H1 (cell line): ENCODE measurements around the gene SCARB2. TPM values are rescaled to one million over a fixed set of nuclear protein-coding genes. Genes with fewer than 3 reads are reported as not detected.

ENCODE experiments used
- CTCF ChIA-PET: fragments of 300-600 bp; sonication (Branson Sonifier 250); formaldehyde crosslinking; loops from one replicate; lab custom pipeline; 2021; ENCODE audit not compliant: partially characterized antibody; lab: Charles Lee
- POLR2A ChIA-PET: fragments of 300-600 bp; sonication (Branson Sonifier 250); formaldehyde crosslinking; loops from one replicate; lab custom pipeline; 2021; ENCODE audit warnings: inconsistent platforms; ENCODE audit not compliant: partially characterized antibody; lab: Charles Lee
- DNase-seq, 2 experiments: peaks; one replicate each; pipeline versions ENCODE4 v3.0.0 to v3.0.0-alpha.2; 2010 to 2022; ENCODE audit warnings: low spot score in 2 of 2, low read depth in 1 of 2, mixed read lengths in 1 of 2
- FAIRE-seq: peaks from 2 replicates; lab custom pipeline; 2011; peaks lifted over from hg19 to GRCh38; lab: Jason Lieb, UNC
- H2AFZ ChIP-seq: 2 replicates; pipeline ENCODE4 v1.8.1; 2012; ENCODE audit warnings: low read length, inconsistent platforms
- H2AK5ac ChIP-seq: 2 replicates; pipeline ENCODE4 v1.6.1; 2013; ENCODE audit warnings: low read depth, low read length
- H2BK120ac ChIP-seq: replicated peaks from 2 replicates; pipeline ENCODE3; 2013; ENCODE audit warnings: low read depth, low read length, inconsistent platforms
- H2BK12ac ChIP-seq: 2 replicates; pipeline ENCODE4 v1.6.1; 2013; ENCODE audit warnings: low read depth, low read length
- H2BK15ac ChIP-seq: 2 replicates; pipeline ENCODE4 v1.6.1; 2013; ENCODE audit warnings: low read length
- H2BK20ac ChIP-seq: 2 replicates; pipeline ENCODE4 v1.6.1; 2013; ENCODE audit warnings: low read length
- H2BK5ac ChIP-seq: 2 replicates; pipeline ENCODE4 v1.6.1; 2013; ENCODE audit warnings: low read depth, low read length
- H3K14ac ChIP-seq: 2 replicates; pipeline ENCODE4 v1.6.1; 2013; ENCODE audit warnings: inconsistent platforms; ENCODE audit not compliant: insufficient read length
- H3K18ac ChIP-seq: 2 replicates; pipeline ENCODE4 v1.6.1; 2013; ENCODE audit warnings: low read length; ENCODE audit errors: extremely low read depth
- H3K23ac ChIP-seq: 2 replicates; pipeline ENCODE4 v1.6.1; 2013; ENCODE audit warnings: inconsistent platforms; ENCODE audit not compliant: insufficient read length
- H3K23me2 ChIP-seq: 2 replicates; pipeline ENCODE4 v1.6.1; 2013; ENCODE audit warnings: low read depth, low read length
- H3K27ac ChIP-seq: 2 replicates; pipeline ENCODE4 v1.6.1; 2011; ENCODE audit warnings: low read depth, low read length, inconsistent platforms
- H3K27me3 ChIP-seq, 4 experiments: replicated peaks in 1 of 4; 1 replicate in 1 of 4; 2 replicates in 3 of 4; pipeline versions ENCODE4 v1.6.1 to v1.8.1; 2011 to 2013; ENCODE audit warnings: low read length in 3 of 4, mild to moderate bottlenecking in 3 of 4, inconsistent platforms in 2 of 4, mixed read lengths in 2 of 4, moderate library complexity in 1 of 4; ENCODE audit not compliant: control insufficient read depth in 3 of 4, insufficient read depth in 3 of 4; ENCODE audit errors: extremely low read depth in 1 of 4
- H3K36me3 ChIP-seq, 4 experiments: 2 replicates each; pipeline versions ENCODE4 v1.6.1 to v1.8.1; 2011 to 2013; ENCODE audit warnings: mild to moderate bottlenecking in 4 of 4, low read length in 3 of 4, moderate library complexity in 2 of 4, control low read depth in 1 of 4, inconsistent platforms in 1 of 4; ENCODE audit not compliant: insufficient read depth in 4 of 4, control insufficient read depth in 2 of 4
- H3K4ac ChIP-seq: replicated peaks from 2 replicates; pipeline ENCODE3; 2013; ENCODE audit warnings: low read length, low read depth, mixed read lengths, inconsistent platforms; ENCODE audit not compliant: insufficient read length
- H3K4me1 ChIP-seq, 4 experiments: replicated peaks in 1 of 4; 1 replicate in 1 of 4; 2 replicates in 3 of 4; pipeline versions ENCODE4 v1.6.1 to v1.8.1; 2011 to 2013; ENCODE audit warnings: low read length in 3 of 4, inconsistent platforms in 2 of 4, mixed read lengths in 1 of 4; ENCODE audit not compliant: insufficient read depth in 4 of 4, control insufficient read depth in 3 of 4
- H3K4me2 ChIP-seq, 2 experiments: 2 replicates each; pipeline versions ENCODE4 v1.6.1 to v1.8.1; 2011 to 2013; ENCODE audit warnings: low read depth in 2 of 2, low read length in 2 of 2, control low read depth in 1 of 2, inconsistent platforms in 1 of 2, mild to moderate bottlenecking in 1 of 2; ENCODE audit not compliant: insufficient read depth in 1 of 2
- H3K4me3 ChIP-seq, 4 experiments: fragments of 200-600, 300-600 bp in 1 of 4; sonication (generic), shearing (Covaris generic), sonication (Bioruptor Twin) in 1 of 4; 2 replicates each; pipeline versions ENCODE4 v1.5.1 to v1.8.1; 2011 to 2016; ENCODE audit warnings: low read length in 4 of 4, low read depth in 3 of 4, control low read depth in 2 of 4, inconsistent platforms in 2 of 4, mild to moderate bottlenecking in 2 of 4, mixed read lengths in 1 of 4, moderate library complexity in 1 of 4; ENCODE audit not compliant: insufficient read depth in 2 of 4; ENCODE audit errors: extremely low read depth in 1 of 4
- H3K56ac ChIP-seq: replicated peaks from 2 replicates; pipeline ENCODE3; 2013; ENCODE audit warnings: low read depth, mild to moderate bottlenecking, mixed read lengths, low read length, inconsistent platforms; ENCODE audit not compliant: insufficient read length
- H3K79me1 ChIP-seq: 2 replicates; pipeline ENCODE4 v1.6.1; 2013; ENCODE audit warnings: low read depth, low read length, control low read depth
- H3K79me2 ChIP-seq, 2 experiments: 2 replicates each; pipeline versions ENCODE4 v1.6.1 to v1.8.1; 2012 to 2013; ENCODE audit warnings: low read length in 2 of 2, mild to moderate bottlenecking in 2 of 2, inconsistent platforms in 1 of 2; ENCODE audit not compliant: insufficient read depth in 2 of 2, control insufficient read depth in 1 of 2
- H3K9ac ChIP-seq, 4 experiments: replicated peaks in 1 of 4; 1 replicate in 1 of 4; 2 replicates in 3 of 4; pipeline versions ENCODE4 v1.6.1 to v1.8.1; 2011 to 2013; ENCODE audit warnings: low read depth in 3 of 4, low read length in 3 of 4, control low read depth in 2 of 4, mild to moderate bottlenecking in 2 of 4, moderate library complexity in 2 of 4, inconsistent platforms in 1 of 4; ENCODE audit errors: extremely low read depth in 1 of 4
- H3K9me3 ChIP-seq, 2 experiments: 2 replicates each; pipeline versions ENCODE4 v1.6.1 to v1.8.1; 2012 to 2013; ENCODE audit warnings: mild to moderate bottlenecking in 2 of 2, moderate library complexity in 2 of 2, control low read depth in 1 of 2, inconsistent platforms in 1 of 2, low read depth in 1 of 2, low read length in 1 of 2, mixed read lengths in 1 of 2; ENCODE audit not compliant: insufficient read depth in 2 of 2
- H4K20me1 ChIP-seq, 2 experiments: replicated peaks in 1 of 2; 2 replicates each; pipeline versions ENCODE3 to v1.8.1; 2011 to 2013; ENCODE audit warnings: inconsistent platforms in 2 of 2, low read length in 2 of 2, mild to moderate bottlenecking in 1 of 2; ENCODE audit not compliant: insufficient read depth in 2 of 2, control insufficient read depth in 1 of 2
- H4K5ac ChIP-seq: 2 replicates; pipeline ENCODE4 v1.6.1; 2013; ENCODE audit warnings: low read length, low read depth, mixed read lengths, inconsistent platforms; ENCODE audit not compliant: insufficient read length
- H4K8ac ChIP-seq: 2 replicates; pipeline ENCODE4 v1.8.0; 2013; ENCODE audit warnings: mild to moderate bottlenecking, moderate library complexity, low read length, inconsistent platforms; ENCODE audit not compliant: insufficient read depth; ENCODE audit errors: extremely low read depth
- H4K91ac ChIP-seq: replicated peaks from 2 replicates; pipeline ENCODE3; 2013; ENCODE audit warnings: low read length, mixed read lengths, inconsistent platforms; ENCODE audit not compliant: insufficient read length
- CBX5 ChIP-seq: fragments of 300-800, 300-1000 bp; sonication (generic); IDR thresholded peaks from 2 replicates; pipeline ENCODE4 v1.7.1; 2016; ENCODE audit warnings: antibody characterized with exemption, low read length, low read depth
- RXRA ChIP-seq: IDR thresholded peaks from 2 replicates; pipeline ENCODE4 v1.6.1; 2011; ENCODE audit warnings: low read depth, mild to moderate bottlenecking, low read length, moderate library complexity; ENCODE audit not compliant: insufficient read depth
- SP4 ChIP-seq: IDR thresholded peaks from 2 replicates; pipeline ENCODE4 v1.6.1; 2012; ENCODE audit warnings: low read length, inconsistent platforms
- TAF1 ChIP-seq: IDR thresholded peaks from 2 replicates; pipeline ENCODE4 v1.6.1; 2011; ENCODE audit warnings: mild to moderate bottlenecking, low read depth, low read length
- TCF12 ChIP-seq: IDR thresholded peaks from 2 replicates; pipeline ENCODE4 v1.6.1; 2011; ENCODE audit warnings: low read depth, mild to moderate bottlenecking, low read length
- WGBS, 2 experiments: shearing (Covaris generic) in 1 of 2; methylation state at CpG; one replicate each; pipeline versions ENCODE4 v1.1.6 to v1.1.7; 2013 to 2015; ENCODE audit warnings: low lambda C conversion rate in 2 of 2, mixed read lengths in 2 of 2, inconsistent platforms in 1 of 2, low coverage in 1 of 2, missing lambda C conversion rate in 1 of 2; ENCODE audit not compliant: insufficient replicate concordance in 2 of 2, insufficient coverage in 1 of 2, insufficient read length in 1 of 2; ENCODE audit errors: extremely low coverage in 1 of 2, missing lambda C conversion rate in 1 of 2; 5-methylcytosine and 5-hydroxymethylcytosine counted together
- polyA plus RNA-seq, 7 experiments: library from polyadenylated mRNA; depleted of rRNA in 3 of 7; stranded (reverse) in 5 of 7; unstranded in 2 of 7; fragments of >200 nt in 5 of 7; fragments of 200-250 nt in 2 of 7; gene quantifications; 1 replicate in 5 of 7; 2 replicates in 1 of 7; 4 replicates in 1 of 7; pipeline versions ENCODE4 v1.2.1 to v1.2.3, GENCODE V29; 2011 to 2013; ENCODE audit warnings: missing spikeins in 2 of 7, mixed read lengths in 2 of 7
- total RNA-seq: library from RNA; stranded (reverse); fragmentation: NEBNext Ultra II Directional; extraction: Animal tissue kit (Norgen Biotek cat#: 25700); gene quantifications from 2 replicates; pipeline ENCODE4 v1.2.1, GENCODE V29; 2021

Gene SCARB2
- total and polyA plus RNA-seq, 2 of the 8 experiments (the other 6 are each of a cell fraction or from before 2014, with no cell fraction given): 18.5 to 35.7 TPM

DNA sequence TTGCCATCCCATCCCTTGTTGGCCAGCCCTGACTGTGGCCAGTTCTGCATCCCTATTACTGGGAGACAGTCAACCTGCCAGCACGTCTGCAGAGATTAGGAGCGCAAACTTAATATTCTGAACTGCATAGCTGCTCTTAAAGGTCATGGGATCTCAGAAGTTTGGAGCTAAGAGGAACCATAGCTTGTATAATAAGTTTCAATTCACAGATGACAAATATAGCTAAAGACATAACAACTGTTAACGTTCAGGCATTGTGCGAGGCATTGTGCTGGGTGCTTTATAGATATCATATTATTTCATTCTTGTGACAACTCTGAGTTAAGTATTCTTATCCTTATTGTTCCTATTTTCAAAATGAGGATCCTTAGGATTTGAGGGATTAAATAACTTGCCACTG lies 3.7 kb downstream of the SCARB2 start:
- no peaks in the 10 kb centered on the region for H3K9me3 ChIP-seq
- H3K36me3 ChIP-seq: no peaks in the 10 kb centered on the region
- H3K4me3 ChIP-seq: no peak overlapping the region
- H2AFZ ChIP-seq: no peak overlapping the region
- H3K14ac ChIP-seq: no peak overlapping the region
- CTCF ChIA-PET: interaction anchor here (1.0 to 3.4 kb wide), 5 partner anchors 11 to 168 kb away, joined by 3 to 14 read pairs (median 8); no protein-coding TSS in a partner anchor
- H3K4me1 ChIP-seq: peaks cover 4 to 13% (median 6%) of the 10 kb centered on the region in 4 experiments
- H2BK12ac ChIP-seq: no peak overlapping the region
- DNase-seq (no peak), FAIRE-seq (no peak)
- no peak overlapping the region for H2AK5ac ChIP-seq
- peaks cover 11% of the 10 kb centered on the region for H3K23me2 ChIP-seq
- no peak overlapping the region for H3K4me2 ChIP-seq
- WGBS, 2 experiments: 85% methylated on average over 4 of the region's 4 CpGs; no CpG with 5 or more reads in 1 of the 2 experiments
- H3K56ac ChIP-seq: no peak overlapping the region
- no peak for TF ChIP-seq RXRA
- TF ChIP-seq CBX5: no peak
- TF ChIP-seq TCF12: no peak
- no peak for TF ChIP-seq TAF1
- no peak for TF ChIP-seq SP4
- no peak overlapping the region for H3K18ac ChIP-seq
- no peak overlapping the region for H2BK20ac ChIP-seq
- no peak overlapping the region for H4K8ac ChIP-seq
- no peak overlapping the region for H4K5ac ChIP-seq
- H4K20me1 ChIP-seq: peaks cover 0 to 4% of the 10 kb centered on the region in 2 experiments
- no peak overlapping the region for H3K9ac ChIP-seq
- H3K23ac ChIP-seq: no peak overlapping the region
- H4K91ac ChIP-seq: no peak overlapping the region
- no peak overlapping the region for H2BK15ac ChIP-seq
- H2BK120ac ChIP-seq: no peak overlapping the region
- no peak overlapping the region for H3K27ac ChIP-seq
- peaks cover 2% of the 10 kb centered on the region; the same call in 1 of the 2 replicates for H3K79me1 ChIP-seq
- H2BK5ac ChIP-seq: no peak overlapping the region
- H3K4ac ChIP-seq: no peak overlapping the region
- POLR2A ChIA-PET: no interaction called here
- peaks cover 0 to 36% of the 10 kb centered on the region in 2 experiments; a peak in 3 of 4 replicates for H3K79me2 ChIP-seq
- no peaks in the 10 kb centered on the region for H3K27me3 ChIP-seq
